ENCODE results near the gene UTF1. TPM values are rescaled to one million over a fixed set of nuclear protein-coding genes. Genes with fewer than 3 reads are reported as not detected.

Gene UTF1
- total and polyA plus RNA-seq, 8 donors = not detected

DNA sequence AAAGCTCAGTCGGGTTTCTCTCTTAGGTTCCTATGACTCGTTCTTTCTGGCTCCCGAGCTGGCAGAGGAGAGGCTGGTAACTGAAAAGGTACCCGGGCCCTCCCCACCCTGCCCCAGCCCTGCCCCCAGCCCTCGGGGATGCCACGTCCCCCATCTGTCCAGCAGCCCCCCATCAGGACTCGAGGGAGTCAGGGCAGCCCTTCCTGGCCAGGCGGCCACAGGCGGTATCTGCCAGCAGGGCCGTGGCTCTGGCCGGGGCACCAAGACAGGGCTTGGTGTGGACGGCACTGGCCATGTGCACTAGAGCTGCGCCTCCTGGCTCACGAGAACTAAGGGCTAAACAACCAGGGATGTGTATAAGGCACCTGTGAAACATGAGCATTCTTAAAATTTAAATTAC lies 40.3 kb upstream of the UTF1 start:
- H3K36me3 ChIP-seq = no peaks in the 10 kb centered on the region
- no peak overlapping the region for H3K4me3 ChIP-seq
- WGBS, 2 donors = 67 to 72% methylated on average over 13 to 14 of the region's 14 CpGs
- peaks cover 0 to 3% (median 0%) of the 10 kb centered on the region in 4 donors for H3K27me3 ChIP-seq
- no peaks in the 10 kb centered on the region for H3K9me3 ChIP-seq
- intact Hi-C loops (cut with DNase I) = no loop called here
- no peaks in the 10 kb centered on the region for H3K4me1 ChIP-seq
- no peak for ATAC-seq
- no peak for TF ChIP-seq CTCF (IDR thresholded peaks at IDR 0.05)
- no peak for DNase-seq
- FAIRE-seq = no peak
- H3K27ac ChIP-seq = no peak overlapping the region

GRCh38 chr10:133190225-133190624 lies 39.8 kb upstream of the UTF1 start:
- Histone ChIP-seq H3K9me3 (no peaks in the 10 kb centered on the region), H3K27me3 (peaks cover 0 to 3% (median 0%) of the 10 kb centered on the region in 4 donors), H3K27ac (no peak overlapping the region), H3K4me3 (no peak overlapping the region), H3K36me3 (no peaks in the 10 kb centered on the region), H3K4me1 (no peaks in the 10 kb centered on the region)
- DNase-seq (no peak), ATAC-seq (no peak), FAIRE-seq (no peak)
- TF ChIP-seq CTCF (IDR thresholded peaks at IDR 0.05) = no peak
- 84 to 87% methylated on average over 10 of the region's 10 CpGs for WGBS, 2 donors
- intact Hi-C loops (cut with DNase I) = no loop called here

- no peak for FAIRE-seq
- WGBS, 2 donors = 72 to 80% methylated on average over 4 of the region's 4 CpGs
- no peak for TF ChIP-seq CTCF (IDR thresholded peaks at IDR 0.05)
- Histone ChIP-seq H3K36me3 (no peaks in the 10 kb centered on the region), H3K4me3 (no peak overlapping the region), H3K27me3 (peaks cover 0 to 3% (median 0%) of the 10 kb centered on the region in 4 donors), H3K4me1 (no peaks in the 10 kb centered on the region), H3K9me3 (no peaks in the 10 kb centered on the region), H3K27ac (no peak overlapping the region)
- intact Hi-C loops (cut with DNase I) = no loop called here
- DNase-seq = no peak
- no peak for ATAC-seq
Measured at GRCh38 chr10:133191651-133192050, 38.4 kb upstream of the UTF1 start.

- H3K27me3 ChIP-seq = no peaks in the 10 kb centered on the region
- intact Hi-C loops (cut with DNase I) = no loop called here
- H3K27ac ChIP-seq = no peak overlapping the region
- no peak for FAIRE-seq
- H3K9me3 ChIP-seq = no peaks in the 10 kb centered on the region
- WGBS, 2 donors = 59 to 70% methylated on average over 4 of the region's 4 CpGs
- no peaks in the 10 kb centered on the region for H3K4me1 ChIP-seq
- no peaks in the 10 kb centered on the region for H3K36me3 ChIP-seq
- ATAC-seq = no peak
- DNase-seq = no peak
- no peak for TF ChIP-seq CTCF (IDR thresholded peaks at IDR 0.05)
- H3K4me3 ChIP-seq = no peak overlapping the region
Measured at GRCh38 chr10:133194151-133194550, 35.9 kb upstream of the UTF1 start.

DNA sequence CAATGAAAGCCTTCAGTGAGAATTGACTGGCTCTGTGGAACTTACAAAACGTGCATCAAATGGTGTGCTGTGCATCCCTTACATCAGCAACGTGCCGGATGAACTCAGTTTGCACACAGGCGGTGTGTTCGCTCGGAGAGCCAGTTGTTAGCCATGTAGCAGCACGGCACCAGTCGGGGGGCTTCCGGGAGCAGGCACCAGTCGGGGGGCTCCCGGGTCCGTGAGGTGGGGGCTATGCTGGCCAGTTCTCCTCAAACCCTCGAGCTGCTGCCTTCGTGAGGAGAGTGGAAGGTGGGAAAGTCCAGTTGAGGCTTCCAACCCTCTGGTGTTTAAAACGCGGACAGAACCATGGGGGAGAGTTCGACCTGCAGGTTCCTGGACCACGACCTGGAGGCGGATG lies 34.9 kb upstream of the UTF1 start:
- ATAC-seq (no peak), FAIRE-seq (no peak), DNase-seq (no peak)
- WGBS, 2 donors = 71 to 81% methylated on average over 19 of the region's 19 CpGs
- H3K27me3 ChIP-seq = no peaks in the 10 kb centered on the region
- no peaks in the 10 kb centered on the region for H3K9me3 ChIP-seq
- H3K4me1 ChIP-seq = no peaks in the 10 kb centered on the region
- no peak overlapping the region for H3K4me3 ChIP-seq
- no peak for TF ChIP-seq CTCF (IDR thresholded peaks at IDR 0.05)
- H3K36me3 ChIP-seq = no peaks in the 10 kb centered on the region
- no peak overlapping the region for H3K27ac ChIP-seq
- intact Hi-C loops (cut with DNase I) = no loop called here
